HUDEP-2 (cell line): ENCODE measurements around the gene CCDC167.

Experiments used
- DNase-seq, 76 experiments: peaks; one replicate each; lab custom pipeline; 2025; ENCODE audit not compliant: unreplicated experiment in 76 of 76; lab: John Stamatoyannopoulos, UW

CCDC167 gene

DNA sequence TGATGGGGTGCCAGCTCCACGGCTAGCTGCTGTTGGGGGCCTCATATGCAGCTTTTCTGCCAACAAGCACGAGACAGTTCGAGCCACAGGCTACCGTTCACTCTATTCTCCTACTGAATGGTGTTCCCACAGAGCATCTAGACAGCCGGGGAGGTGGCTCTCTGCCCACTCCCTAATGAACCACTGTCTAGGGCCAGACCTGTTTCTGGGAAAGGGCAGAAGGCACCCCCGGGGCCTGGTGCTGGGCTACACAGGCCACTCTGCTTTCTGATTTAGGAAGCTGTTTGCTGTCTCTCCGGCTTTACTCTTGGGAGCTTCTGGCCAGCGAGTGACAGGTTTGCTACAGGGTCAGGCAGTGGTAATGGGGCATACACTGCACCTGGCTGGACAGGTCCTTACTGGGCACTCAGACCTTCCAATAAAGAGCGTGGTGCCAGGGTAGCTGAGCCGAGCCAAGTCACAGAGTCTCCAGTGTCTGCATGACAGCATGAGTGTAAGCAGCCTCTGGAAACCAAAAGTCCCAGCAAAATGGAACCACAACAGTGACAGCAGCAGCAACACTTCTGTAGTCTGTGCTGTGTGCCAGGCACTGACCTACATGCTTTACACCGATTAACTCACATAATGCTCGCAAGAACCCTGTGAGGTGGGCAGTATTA, 8.4 kb downstream of the CCDC167 start:
- DNase-seq: no peak

DNA sequence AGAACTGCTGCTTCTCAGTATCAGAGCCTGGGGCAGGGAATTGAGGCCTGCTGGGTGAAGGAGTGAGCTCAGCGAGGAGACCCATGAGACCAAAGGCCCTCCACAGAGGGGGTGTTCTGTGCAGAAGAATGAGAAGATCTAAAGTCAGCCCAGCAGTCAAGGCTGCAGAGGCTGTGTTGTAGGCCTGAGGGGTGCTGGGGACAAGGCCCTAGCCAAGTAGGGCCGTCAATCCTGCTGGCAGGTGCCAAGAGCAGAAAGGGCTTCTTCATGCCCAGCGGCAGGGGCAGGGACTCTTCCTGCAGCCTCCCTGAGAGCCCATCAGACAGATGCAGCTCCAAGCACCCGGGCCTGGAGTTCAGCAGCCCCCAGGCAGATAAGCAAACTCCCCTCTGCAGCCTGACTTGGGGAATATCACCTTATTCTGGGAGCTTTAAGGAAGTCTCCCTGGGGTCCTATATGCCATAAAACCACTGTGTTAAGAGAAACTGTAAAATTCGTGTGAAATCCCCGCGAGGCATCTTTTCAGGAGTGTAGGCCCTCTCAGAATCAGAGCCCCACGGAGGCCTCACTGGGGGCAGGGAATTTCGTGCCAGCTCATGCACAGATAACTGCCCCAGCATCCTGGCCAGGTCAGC, 9.0 kb downstream of the CCDC167 start:
- no peak for DNase-seq

DNA sequence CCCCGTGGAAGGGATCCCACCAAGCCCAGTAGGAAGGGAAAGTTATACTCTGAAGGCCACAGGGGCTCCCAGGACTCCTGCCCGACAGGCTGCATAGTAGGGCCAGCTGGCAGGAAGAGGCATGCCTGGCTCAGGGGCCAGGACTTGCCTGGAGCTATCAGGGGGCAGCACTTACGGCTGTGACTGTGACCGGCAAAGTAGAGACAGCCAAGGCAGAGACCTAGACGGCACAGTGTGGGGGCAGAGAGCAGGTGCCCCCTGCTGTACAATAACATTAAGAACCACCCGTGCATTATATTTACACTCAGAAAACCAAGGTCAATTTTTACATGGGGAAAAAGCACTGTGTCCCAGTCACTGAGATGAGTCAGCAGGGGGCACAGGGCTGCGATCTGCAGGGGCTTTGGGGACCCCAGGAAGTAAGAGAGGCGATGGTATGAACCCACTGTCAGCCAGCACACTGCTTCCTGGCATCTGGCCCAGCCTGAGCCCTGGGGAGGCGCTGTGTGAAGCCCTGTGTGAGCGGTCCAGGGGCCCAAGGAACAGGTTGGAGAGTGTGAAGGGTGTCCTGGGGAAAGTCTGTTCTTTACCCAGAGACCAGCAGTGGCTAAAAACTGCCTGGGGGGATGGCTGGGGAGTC, 9.9 kb downstream of the CCDC167 start:
- peak in 5 of 76 experiments; percentile 17 to 39 (median 20) for DNase-seq

DNA sequence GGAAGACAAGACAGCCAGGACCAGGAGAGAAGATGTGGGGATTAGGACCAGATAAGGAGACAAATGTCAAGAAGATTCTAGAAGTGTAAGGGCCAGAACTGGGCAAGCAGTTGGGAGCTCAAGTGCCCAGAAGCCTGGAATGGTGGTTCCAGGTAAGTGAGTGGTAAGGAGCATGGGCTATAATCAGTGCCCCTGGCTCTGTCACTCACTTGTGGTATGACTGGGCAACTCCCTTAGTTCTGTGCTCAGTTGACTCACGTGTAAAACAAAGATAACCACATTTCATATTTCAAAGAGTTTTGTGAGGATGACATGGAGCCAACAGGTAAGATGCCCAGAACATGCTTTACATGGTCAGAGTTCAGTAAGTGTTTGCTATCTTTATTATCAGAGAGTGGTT, 11.2 kb downstream of the CCDC167 start:
- DNase-seq: peak in 2 of 76 experiments; percentile 10 to 14

DNA sequence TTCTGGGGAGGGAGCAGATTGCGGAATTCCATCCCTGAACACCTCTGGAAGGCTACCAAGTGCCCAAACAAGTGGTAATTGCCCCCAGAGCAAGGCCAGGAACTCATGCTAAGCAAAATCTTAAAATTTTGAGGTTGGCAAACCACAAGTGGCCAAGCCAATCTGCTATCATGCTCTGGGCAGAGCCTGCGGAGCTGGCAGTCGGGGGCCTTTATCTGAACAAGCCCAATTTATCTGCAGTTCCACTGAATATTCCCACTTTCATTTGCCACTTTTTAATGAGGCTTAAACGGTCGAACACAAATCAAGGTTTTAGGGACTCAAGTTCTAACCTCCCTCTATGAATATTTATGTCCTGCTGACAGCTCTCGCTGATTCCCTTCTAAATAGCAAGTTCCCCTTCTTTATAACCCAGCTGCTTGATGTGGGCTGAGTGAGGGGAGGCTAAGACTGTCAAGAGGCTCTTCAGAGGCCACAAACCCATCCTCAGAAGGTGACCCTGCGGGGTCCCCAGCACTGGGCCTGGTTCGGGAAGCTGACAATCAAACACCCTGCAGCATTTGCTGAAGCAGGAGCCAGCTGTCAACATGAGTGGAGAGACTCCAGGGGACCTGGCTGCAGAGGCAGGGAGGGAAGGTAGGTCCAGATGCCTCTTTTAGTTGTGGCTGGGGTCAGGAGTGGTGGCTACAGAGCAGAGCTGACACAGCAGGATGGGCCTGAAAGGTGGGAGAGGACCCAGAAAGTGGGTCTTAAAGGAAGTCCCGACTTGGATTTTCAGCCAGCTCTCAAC, 11.9 kb downstream of the CCDC167 start:
- peak in 1 of 76 experiments; percentile 20 for DNase-seq

DNA sequence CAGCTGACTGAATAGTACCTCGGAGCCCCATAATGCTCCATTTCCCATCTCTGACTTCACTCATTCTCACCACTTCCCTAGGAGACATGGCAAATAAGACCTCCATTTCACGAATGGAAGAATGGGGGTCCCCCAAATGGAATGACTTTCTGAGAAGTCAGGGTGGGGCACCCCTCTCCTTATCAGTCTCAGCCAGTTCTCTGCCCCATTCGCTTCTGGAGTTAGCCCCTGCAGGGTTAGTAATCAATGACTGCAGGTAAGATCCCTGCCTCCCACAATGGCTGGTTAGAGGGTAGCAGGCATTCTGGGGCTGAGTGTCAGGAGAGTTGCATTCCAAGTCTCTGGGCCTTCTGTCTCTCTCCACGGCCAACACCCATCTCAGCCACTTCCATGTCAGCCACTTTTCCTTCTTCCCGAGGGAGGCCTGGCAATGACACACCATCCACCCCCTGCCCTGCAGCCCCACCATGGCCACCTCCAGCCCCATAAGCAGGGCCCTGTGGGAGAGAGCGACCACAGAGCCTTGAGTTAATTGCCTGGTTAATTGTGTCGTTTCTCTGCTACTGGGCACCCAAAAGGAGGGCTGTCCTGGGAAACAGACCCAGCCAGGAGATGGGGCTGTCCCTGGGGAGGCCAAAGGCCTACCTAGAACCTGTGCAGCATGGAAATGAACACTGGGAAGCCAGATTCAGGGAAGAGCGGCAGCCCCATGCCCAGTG, 13.4 kb downstream of the CCDC167 start:
- peak in 1 of 76 experiments; percentile 27 for DNase-seq

DNA sequence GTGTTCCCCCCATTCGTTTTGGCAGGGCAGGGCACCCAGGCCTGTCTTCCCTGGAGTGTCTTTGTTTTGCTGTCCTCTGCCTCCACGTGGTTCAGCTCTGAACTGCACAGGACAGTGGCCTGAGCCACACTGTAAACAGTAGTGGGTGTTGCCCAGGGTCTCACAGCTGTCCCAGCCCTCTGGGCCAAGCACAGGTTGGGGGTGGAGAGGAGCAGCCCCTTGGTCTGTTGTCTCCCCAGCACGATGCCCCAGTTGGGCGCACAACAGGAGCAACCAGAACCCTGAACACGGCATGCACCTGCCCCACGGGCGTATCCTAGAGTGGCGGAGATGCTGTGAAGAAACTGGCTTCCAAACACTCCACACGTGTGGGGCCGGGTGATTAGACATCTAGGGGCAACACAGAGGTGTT, 14.4 kb downstream of the CCDC167 start:
- DNase-seq: peak in 11 of 76 experiments; percentile 16 to 52 (median 35)

DNA sequence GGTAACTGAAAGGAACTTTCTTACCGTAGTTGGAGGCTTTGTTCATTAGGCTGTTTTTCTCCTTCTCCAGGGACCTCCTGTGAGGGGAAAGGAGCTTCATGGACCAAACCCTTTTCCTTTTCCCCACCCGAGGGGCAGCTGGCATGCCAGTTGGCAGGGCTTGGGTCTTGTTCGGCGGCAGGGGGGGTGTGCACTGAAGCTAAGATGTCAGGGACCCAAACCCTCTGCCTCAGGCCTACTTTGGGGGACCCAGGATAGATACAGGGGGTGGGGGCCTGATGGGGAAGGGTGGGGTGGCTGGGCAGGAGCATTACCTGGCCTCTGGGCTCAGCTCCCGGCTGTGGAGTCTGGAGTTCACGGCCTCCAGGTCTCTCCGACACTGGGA, 14.9 kb downstream of the CCDC167 start:
- DNase-seq: no peak

DNA sequence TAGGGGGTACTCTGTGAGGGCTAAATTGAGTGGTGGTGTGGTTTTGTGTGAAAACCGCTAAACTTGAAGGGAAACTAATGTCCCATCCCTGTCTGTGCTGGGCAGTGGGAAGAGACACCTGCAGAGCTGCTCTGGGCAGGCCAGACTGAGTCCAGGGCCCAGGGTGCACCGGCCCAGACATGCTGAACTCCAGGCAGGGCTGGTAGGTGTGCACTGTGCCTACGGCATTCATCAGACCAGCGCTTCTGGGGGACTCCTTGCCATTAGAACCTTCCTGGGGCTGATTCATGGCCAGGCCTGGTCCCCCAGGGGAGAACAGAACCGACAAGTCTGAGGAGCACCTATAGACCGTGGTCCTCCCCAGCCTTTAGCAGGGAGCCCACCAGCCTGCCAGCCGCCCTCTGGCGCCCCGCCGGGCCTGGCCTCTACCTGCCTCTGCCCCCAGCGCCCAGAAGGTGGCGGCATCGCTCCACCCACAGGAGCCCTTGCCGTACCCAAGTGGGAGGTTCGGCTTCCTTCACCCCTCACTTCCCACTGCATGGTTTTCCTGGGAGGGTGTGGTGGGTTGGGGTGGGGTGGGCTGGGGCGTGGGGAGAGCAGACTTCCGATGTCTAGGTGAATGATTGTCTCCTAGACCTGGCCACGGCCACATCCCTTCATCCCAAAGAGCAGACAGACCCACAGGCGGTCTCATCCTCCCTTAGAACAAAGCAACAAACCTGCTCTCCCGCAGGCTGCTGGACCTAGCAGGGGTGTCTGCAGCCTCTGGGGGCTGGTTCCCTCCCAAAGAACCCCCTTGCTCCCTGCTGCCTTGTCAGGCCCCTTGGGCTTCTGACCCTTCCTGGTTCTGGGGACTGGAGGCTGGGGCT, 15.5 kb downstream of the CCDC167 start:
- peak in 58 of 76 experiments; percentile 12 to 76 (median 50) for DNase-seq

DNA sequence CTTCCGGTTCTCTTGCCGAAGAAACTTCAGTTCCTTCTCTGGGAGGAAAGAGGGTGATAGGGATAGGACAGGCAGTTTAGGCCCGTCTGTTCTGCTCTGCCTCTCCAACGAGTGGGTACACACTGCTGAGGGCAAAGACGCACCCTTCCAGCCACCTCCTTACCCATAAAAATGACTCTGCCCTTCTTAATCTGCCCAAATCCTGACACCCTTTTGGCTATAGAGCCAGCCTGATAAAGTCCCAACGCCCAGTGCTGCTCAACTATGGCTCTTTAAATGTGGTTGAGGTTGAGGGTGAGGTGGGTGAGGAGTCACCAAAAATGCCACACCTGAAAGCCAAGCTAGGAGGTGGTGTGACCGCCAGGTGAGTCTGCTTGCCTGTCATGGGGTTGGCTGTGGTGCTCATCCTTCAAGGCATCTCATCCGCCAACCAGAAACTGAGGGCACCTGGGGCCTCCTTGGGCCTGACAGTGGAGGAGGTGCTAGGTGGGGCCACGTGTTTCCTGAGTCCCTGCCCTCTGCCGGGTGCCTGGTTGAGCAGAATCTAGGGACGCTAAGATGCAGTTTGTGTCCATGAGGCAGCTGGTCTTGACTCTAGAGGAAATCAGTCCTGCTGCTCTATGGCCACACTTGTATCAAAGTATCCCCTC, 16.3 kb downstream of the CCDC167 start:
- DNase-seq: peak in 4 of 76 experiments; percentile 10 to 31 (median 23)

DNA sequence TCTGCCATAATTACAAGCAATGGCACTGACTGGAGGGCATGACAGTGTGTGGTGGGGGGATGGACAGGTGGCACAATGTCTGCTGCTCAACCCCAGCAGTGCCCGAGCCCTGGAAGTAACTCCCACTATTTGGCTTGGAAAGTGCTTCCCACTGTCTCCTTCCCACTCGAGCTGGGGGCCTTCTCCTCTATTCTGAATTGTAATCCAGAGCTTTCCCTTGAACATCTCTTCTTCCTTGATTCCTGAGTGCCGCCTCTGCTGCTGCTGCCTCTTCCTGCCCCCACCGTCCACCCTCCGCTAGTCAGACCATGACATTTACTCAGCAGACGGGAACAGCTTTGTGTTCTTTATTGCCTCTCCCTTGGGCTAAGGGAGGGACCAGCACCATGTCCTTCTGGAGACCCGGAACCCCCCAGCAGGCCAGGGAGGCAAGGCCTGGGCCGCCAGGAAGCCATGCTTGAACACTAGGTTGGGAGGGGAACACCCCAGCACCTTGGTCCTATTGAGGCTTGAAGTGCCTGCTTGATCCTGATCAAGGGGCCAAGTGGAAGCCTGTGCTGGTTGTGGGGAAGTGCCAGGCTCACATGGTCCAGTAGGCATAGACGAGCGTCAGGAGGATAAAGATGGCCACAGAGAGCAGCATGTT, 17.0 kb downstream of the CCDC167 start:
- no peak for DNase-seq

DNA sequence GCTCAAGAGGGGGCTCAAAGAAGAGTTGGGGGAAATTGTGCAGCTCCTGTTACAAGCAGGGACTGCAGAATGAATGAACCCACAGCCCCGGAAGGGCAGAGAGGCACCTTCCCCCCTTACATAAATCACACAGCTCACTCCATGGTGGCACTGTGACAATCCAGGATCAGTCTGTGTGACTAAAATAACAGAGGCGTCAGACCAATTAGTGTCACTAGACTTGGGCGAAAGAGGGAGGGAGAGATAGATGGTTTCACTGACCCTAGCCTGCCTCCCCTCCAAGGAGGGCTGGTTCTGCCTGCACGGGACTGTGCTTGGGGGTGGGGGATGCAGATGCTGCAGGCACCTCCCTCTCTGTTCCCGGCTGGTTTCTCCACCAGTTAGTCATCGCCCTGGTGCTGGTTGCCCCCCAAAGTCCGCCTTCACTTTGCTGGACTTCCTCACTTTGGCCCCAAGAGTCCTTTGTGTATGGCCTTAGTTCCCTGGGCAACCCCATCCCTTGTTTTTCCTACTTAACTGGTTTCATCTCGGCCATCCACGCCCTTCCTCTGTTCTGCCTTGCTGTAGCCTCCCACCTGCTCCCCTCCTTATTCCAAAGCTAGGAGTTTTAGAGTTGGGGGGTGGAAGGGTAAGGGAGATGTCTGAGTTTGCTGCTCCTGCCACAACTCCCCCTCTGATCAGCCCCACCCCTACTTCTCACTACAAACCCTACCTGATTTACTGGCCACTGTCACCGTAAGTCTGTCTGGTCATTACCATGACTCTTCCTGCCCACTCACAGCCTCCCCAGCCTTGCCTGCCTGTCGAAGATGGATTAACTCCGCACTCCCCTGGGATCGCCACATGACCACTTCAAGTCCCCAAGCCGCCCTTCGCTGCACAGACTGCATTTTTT, 17.7 kb downstream of the CCDC167 start:
- DNase-seq: no peak

DNA sequence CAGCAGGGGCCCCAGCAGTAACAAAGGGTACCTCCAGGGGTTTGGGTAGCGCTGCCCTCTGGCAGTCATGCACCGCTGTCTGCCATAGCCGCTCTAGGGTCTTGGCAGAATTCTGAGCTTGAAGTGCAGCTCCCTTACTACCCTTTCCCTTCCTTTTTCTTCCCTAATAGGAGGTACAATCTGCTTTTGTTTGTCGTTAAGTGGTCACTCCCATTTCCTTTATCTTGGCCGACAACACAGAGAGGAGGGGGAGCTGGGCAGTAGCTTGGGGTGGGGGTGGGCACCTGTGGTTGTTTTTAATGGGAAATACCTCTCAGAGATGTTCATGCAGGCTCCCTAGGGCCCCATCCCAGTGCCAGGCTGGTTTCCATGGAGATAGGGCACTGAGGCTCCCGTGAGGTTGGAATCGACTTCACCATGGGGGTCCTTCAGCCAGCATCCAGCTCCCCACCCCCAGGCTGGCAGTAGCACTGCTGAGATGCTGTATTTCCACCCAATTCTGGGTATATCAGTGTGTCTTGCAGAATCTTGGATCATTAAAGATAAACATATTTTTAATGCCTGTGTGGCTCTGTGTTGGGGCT, 18.6 kb downstream of the CCDC167 start:
- no peak for DNase-seq

DNA sequence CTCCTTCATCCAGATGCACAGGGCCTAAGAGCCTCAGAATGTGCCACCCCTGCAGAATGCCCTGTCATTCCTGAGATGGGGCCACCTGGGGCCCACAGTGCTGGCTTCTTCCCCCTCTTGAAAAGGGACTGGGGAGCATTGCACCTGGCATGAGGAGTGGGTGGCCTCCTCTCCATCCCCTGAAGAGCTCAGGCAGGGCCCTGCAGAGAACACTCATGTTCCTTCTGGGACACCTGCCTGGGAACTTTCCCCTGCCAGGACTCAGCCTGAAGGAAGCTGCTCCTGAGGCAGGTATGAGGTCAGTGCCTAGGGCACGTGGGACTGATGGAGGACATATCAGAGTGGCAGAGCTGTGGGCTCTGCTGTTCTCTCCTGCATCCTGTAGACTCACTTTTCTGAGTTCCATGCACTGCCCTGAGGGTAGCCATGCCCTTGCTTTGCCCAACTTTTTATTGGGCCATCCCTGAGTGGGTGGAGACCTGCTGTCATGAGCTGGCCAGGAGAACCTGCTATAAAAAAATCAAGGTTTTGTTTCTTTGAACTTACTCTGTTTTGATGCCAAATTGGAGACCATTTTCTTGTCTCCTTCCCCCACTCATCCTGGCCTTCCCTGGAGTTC, 19.5 kb downstream of the CCDC167 start:
- DNase-seq: no peak

DNA sequence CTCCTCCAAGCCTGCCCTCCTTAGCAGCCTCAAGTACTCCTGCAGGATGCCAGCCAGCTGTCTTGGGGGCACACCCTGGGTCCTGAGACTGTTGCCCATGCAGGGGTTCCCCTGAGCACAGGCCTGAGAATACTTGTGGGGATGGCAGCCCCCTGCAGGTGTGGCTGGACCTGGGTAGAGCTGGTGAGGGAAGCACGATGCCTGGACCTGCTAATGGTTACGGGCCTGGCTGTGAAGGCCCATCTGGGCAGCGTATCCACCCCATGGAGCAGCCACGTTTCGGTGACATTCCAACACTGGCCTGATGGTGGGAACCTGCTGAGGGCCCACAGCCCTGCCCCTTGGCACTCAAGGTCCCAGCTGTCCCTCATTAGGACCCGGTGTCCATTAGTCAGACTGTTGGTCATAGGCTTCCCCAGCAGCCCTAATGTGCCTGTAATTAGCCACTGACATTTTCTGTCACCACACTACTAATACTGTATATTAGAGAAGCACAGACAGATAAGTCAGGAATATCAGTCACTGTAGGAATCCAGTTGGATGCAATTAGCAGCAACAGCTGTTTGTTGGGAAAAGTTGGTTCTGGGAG, 20.3 kb downstream of the CCDC167 start:
- DNase-seq: no peak

DNA sequence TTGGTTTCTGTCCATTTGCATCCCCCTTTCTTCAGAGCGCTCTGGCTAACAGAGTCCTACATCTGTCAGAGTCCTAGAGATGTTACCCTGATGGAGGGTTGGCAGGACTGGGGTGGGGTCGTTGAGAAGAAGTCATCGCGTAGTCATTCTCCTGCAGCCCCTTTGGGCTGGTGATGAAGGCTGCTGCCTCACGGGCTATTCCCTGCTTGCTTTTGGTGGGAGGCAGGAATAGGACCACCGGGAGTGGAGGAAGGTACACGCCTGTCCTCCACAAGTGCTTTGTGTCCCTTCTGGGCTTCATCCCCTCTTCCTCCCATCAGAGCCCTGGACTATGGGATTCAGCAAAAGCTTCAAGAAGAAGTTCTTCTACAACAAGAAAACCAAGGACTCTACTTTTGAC, 20.9 kb downstream of the CCDC167 start:
- no peak for DNase-seq
